Right atrium auricular region (tissue), 2 donors: ENCODE data around the gene DCTN2. TPM values are rescaled to one million over a fixed set of nuclear protein-coding genes. Genes with fewer than 3 reads are reported as not detected.

Experiments
- DNase-seq: peaks from one replicate; pipeline ENCODE4 v3.0.0-alpha.2; 2019; ENCODE audit warnings: low spot score
- H3K27ac ChIP-seq, 2 donors: fragments of 200-600 bp; sonication (generic); 1 replicate in 1 of 2; 2 replicates in 1 of 2; pipeline ENCODE4 v1.5.1; 2016 to 2019
- H3K27me3 ChIP-seq, 2 donors: fragments of 200-600 bp; sonication (generic); one replicate each; pipeline versions ENCODE4 v1.5.1 to v1.6.0; 2017 to 2019
- H3K36me3 ChIP-seq: fragments of 200-600 bp; sonication (generic); one replicate; pipeline ENCODE4 v1.5.1; 2016
- H3K4me1 ChIP-seq, 2 donors: fragments of 200-600 bp; sonication (generic); one replicate each; pipeline versions ENCODE4 v1.5.1 to v1.6.0; 2017 to 2019
- H3K4me3 ChIP-seq, 2 donors: fragments of 200-600 bp; sonication (generic); 1 replicate in 1 of 2; 2 replicates in 1 of 2; pipeline ENCODE4 v1.5.1; 2017 to 2019; ENCODE audit warnings: mild to moderate bottlenecking in 1 of 2, moderate library complexity in 1 of 2
- H3K9me3 ChIP-seq, 2 donors: fragments of 200-600 bp; sonication (generic); one replicate each; pipeline ENCODE4 v1.5.1; 2019
- CTCF ChIP-seq, 2 donors: fragments of 200-600 bp; sonication (generic); IDR thresholded peaks; one replicate each; pipeline ENCODE4 v1.5.1; 2019; ENCODE audit warnings: antibody characterized with exemption in 2 of 2
- total RNA-seq, 2 donors: library from RNA; depleted of rRNA; stranded (reverse); fragments of >200 nt; gene quantifications; one replicate each; pipeline ENCODE4 v1.1.0, GENCODE V29; 2016

The DCTN2 gene
- total RNA-seq, 2 donors from 2014 or later: 109 to 114 TPM

- TF ChIP-seq CTCF (IDR thresholded peaks at IDR 0.05): no peak
- Histone ChIP-seq H3K4me1 (peaks cover 0 to 11% of the 10 kb centered on the region in 2 donors), H3K4me3 (no peak overlapping the region), H3K36me3 (no peaks in the 10 kb centered on the region), H3K27ac (no peak overlapping the region), H3K9me3 (no peaks in the 10 kb centered on the region), H3K27me3 (peaks cover 3 to 17% of the 10 kb centered on the region in 2 donors)
- DNase-seq: no peak
Observed at GRCh38 chr12:57553343-57554202, 6.6 kb upstream of the DCTN2 start.

GRCh38 chr12:57552835-57553313 lies 5.9 kb upstream of the DCTN2 start:
- H3K36me3 ChIP-seq: no peaks in the 10 kb centered on the region
- H3K4me1 ChIP-seq: peaks cover 0 to 11% of the 10 kb centered on the region in 2 donors
- H3K27ac ChIP-seq: no peak overlapping the region
- peaks cover 3 to 17% of the 10 kb centered on the region in 2 donors for H3K27me3 ChIP-seq
- DNase-seq: no peak
- no peak for TF ChIP-seq CTCF (IDR thresholded peaks at IDR 0.05)
- no peak overlapping the region for H3K4me3 ChIP-seq
- no peaks in the 10 kb centered on the region for H3K9me3 ChIP-seq

- TF ChIP-seq CTCF (IDR thresholded peaks at IDR 0.05): no peak
- H3K4me3 ChIP-seq: no peak overlapping the region
- H3K36me3 ChIP-seq: no peaks in the 10 kb centered on the region
- no peak overlapping the region for H3K27ac ChIP-seq
- H3K27me3 ChIP-seq: peaks cover 3 to 17% of the 10 kb centered on the region in 2 donors
- DNase-seq: no peak
- no peaks in the 10 kb centered on the region for H3K9me3 ChIP-seq
- H3K4me1 ChIP-seq: peaks cover 0 to 14% of the 10 kb centered on the region in 2 donors
Observed at GRCh38 chr12:57552306-57552651, 5.3 kb upstream of the DCTN2 start.

GRCh38 chr12:57551637-57552305 lies 4.8 kb upstream of the DCTN2 start:
- Histone ChIP-seq H3K9me3 (no peaks in the 10 kb centered on the region), H3K4me3 (no peak overlapping the region), H3K27ac (no peak overlapping the region), H3K4me1 (peaks cover 0 to 15% of the 10 kb centered on the region in 2 donors), H3K27me3 (peaks cover 3 to 17% of the 10 kb centered on the region in 2 donors), H3K36me3 (no peaks in the 10 kb centered on the region)
- TF ChIP-seq CTCF (IDR thresholded peaks at IDR 0.05): no peak
- DNase-seq: no peak

- DNase-seq: no peak
- Histone ChIP-seq H3K27ac (no peak overlapping the region), H3K36me3 (no peaks in the 10 kb centered on the region), H3K4me1 (peaks cover 0 to 21% of the 10 kb centered on the region in 2 donors), H3K9me3 (no peaks in the 10 kb centered on the region), H3K27me3 (peaks cover 3 to 17% of the 10 kb centered on the region in 2 donors), H3K4me3 (no peak overlapping the region)
- TF ChIP-seq CTCF (IDR thresholded peaks at IDR 0.05): no peak
Observed at GRCh38 chr12:57550641-57551549, 3.9 kb upstream of the DCTN2 start.
